Thymus (tissue), 14 donors: Measurements from ENCODE around the gene ALDH2. TPM values are rescaled to one million over a fixed set of nuclear protein-coding genes. Genes with fewer than 3 reads are reported as not detected.
A peak's percentile ranks its signal among the peaks of the same experiment; 100 is the strongest.
"Not testable (repeated sequence)": the region's sequence is repeated elsewhere in the genome, so short reads cannot be mapped to it uniquely, and the experiment has no call there.

ENCODE experiments used
- DNase-seq, 9 donors: peaks; one replicate each; pipeline ENCODE4 v3.0.0-alpha.2; 2013; ENCODE audit warnings: low spot score in 9 of 9, low read depth in 6 of 9, missing footprints in 1 of 9
- H3K27ac ChIP-seq, 2 donors: one replicate each; pipeline ENCODE4 v1.5.1; 2013; ENCODE audit warnings: control low read depth in 1 of 2, low read depth in 1 of 2, low read length in 1 of 2, mild to moderate bottlenecking in 1 of 2, moderate library complexity in 1 of 2
- H3K27me3 ChIP-seq, 2 donors: one replicate each; pipeline ENCODE4 v1.5.1; 2013; ENCODE audit warnings: low read length in 1 of 2; ENCODE audit not compliant: control insufficient read depth in 2 of 2, insufficient read depth in 1 of 2
- H3K36me3 ChIP-seq, 2 donors: one replicate each; pipeline ENCODE4 v1.5.1; 2013; ENCODE audit warnings: low read length in 1 of 2, mild to moderate bottlenecking in 1 of 2, moderate library complexity in 1 of 2; ENCODE audit not compliant: control insufficient read depth in 2 of 2, insufficient read depth in 2 of 2
- H3K4me1 ChIP-seq, 2 donors: one replicate each; pipeline ENCODE4 v1.5.1; 2013; ENCODE audit warnings: low read length in 2 of 2; ENCODE audit not compliant: control insufficient read depth in 2 of 2, insufficient read depth in 2 of 2
- H3K4me3 ChIP-seq, 2 donors: one replicate each; pipeline ENCODE4 v1.5.1; 2013; ENCODE audit warnings: low read length in 2 of 2, control low read depth in 1 of 2, mild to moderate bottlenecking in 1 of 2
- H3K9me3 ChIP-seq, 2 donors: one replicate each; pipeline ENCODE4 v1.5.1; 2013; ENCODE audit warnings: low read length in 1 of 2, mild to moderate bottlenecking in 1 of 2; ENCODE audit not compliant: control insufficient read depth in 2 of 2, insufficient read depth in 1 of 2
- WGBS: extraction: QIAGEN DNeasy Blood & Tissue Kit; methylation state at CpG from one replicate; pipeline ENCODE4 v1.1.7; 2013; 5-methylcytosine and 5-hydroxymethylcytosine counted together
- long read RNA-seq, 10 donors: transcript quantifications; one replicate each; lab custom pipeline, GENCODE V29; 2026
- polyA plus RNA-seq: library from polyadenylated mRNA; stranded (reverse); fragments of 200-250 nt; gene quantifications from one replicate; pipeline ENCODE4 v1.2.3, GENCODE V29; 2013
- total RNA-seq: library from RNA; stranded (reverse); fragments of 120-200 nt; gene quantifications from one replicate; pipeline ENCODE4 v1.2.4, GENCODE V29; 2013
- donor health status: healthy.

The ALDH2 gene
- 33.3 TPM for total RNA-seq
- 43.9 TPM for polyA plus RNA-seq
- long read RNA-seq, donor 1, full-length matches to known transcripts, result 2 of 2 reads
- long read RNA-seq, donor 1, partial matches to known transcripts, result 0 of 2 reads
- long read RNA-seq, donor 1, other reads (novel, unspliced or antisense), result 0 of 2 reads
- long read RNA-seq, donor 2, result 0 reads
- long read RNA-seq, donor 3, full-length matches to known transcripts, result 41 of 41 reads
- long read RNA-seq, donor 3, partial matches to known transcripts, result 0 of 41 reads
- long read RNA-seq, donor 3, other reads (novel, unspliced or antisense), result 0 of 41 reads
- long read RNA-seq, donor 4, full-length matches to known transcripts, result 24 of 29 reads
- long read RNA-seq, donor 4, partial matches to known transcripts, result 5 of 29 reads
- long read RNA-seq, donor 4, other reads (novel, unspliced or antisense), result 0 of 29 reads
- long read RNA-seq, donor 5, full-length matches to known transcripts, result 49 of 85 reads
- long read RNA-seq, donor 5, partial matches to known transcripts, result 36 of 85 reads
- long read RNA-seq, donor 5, other reads (novel, unspliced or antisense), result 0 of 85 reads
- long read RNA-seq, donor 6, full-length matches to known transcripts, result 19 of 19 reads
- long read RNA-seq, donor 6, partial matches to known transcripts, result 0 of 19 reads
- long read RNA-seq, donor 6, other reads (novel, unspliced or antisense), result 0 of 19 reads
- long read RNA-seq, donor 7, full-length matches to known transcripts, result 25 of 25 reads
- long read RNA-seq, donor 7, partial matches to known transcripts, result 0 of 25 reads
- long read RNA-seq, donor 7, other reads (novel, unspliced or antisense), result 0 of 25 reads
- long read RNA-seq, donor 8, full-length matches to known transcripts, result 9 of 9 reads
- long read RNA-seq, donor 8, partial matches to known transcripts, result 0 of 9 reads
- long read RNA-seq, donor 8, other reads (novel, unspliced or antisense), result 0 of 9 reads
- long read RNA-seq, donor 9, full-length matches to known transcripts, result 10 of 10 reads
- long read RNA-seq, donor 9, partial matches to known transcripts, result 0 of 10 reads
- long read RNA-seq, donor 9, other reads (novel, unspliced or antisense), result 0 of 10 reads
- long read RNA-seq, donor 10, full-length matches to known transcripts, result 19 of 24 reads
- long read RNA-seq, donor 10, partial matches to known transcripts, result 5 of 24 reads
- long read RNA-seq, donor 10, other reads (novel, unspliced or antisense), result 0 of 24 reads

DNA sequence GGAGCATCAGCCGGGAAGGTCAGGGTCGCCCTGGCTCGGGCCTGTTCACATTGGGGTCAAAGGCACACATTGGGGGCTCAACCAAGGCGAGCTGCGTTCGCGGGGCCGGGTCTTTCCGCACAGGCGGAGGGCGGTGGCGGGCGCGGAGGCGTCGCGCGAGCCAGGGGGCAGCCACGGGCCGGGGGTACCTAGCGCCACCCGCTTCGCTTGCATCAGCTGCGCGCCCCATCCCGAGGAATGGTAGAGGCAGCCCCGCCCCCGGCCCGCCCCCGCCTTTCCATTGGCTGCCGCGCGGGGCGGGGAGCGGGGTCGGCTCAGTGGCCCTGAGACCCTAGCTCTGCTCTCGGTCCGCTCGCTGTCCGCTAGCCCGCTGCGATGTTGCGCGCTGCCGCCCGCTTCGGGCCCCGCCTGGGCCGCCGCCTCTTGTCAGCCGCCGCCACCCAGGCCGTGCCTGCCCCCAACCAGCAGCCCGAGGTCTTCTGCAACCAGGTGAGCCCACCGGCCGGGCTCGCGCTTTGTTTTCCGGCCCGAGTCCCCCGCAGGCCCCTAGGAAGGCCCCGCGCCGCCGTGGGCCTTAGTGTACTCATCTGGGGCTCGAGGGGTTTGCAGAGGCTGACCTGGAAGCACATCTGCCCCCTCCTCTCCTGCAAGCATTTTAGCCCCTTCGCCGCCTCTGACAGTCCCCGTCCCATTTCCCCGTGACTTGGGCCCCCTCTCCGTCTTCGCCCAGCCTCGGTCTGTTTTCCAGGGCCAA lies at the start of gene ALDH2:
Gene ALDH2 (plus strand): TSS at position 326 of the 754 bp plus-strand sequence. CDS start 50 bp downstream, at position 376.
- no peaks in the 10 kb centered on the region for H3K36me3 ChIP-seq
- peak within 1 kb of the TSS; percentile 11 to 52 for H3K27ac ChIP-seq
- peak in 7 of 9 donors; percentile 32 to 72 (median 57) for DNase-seq
- no peaks in the 10 kb centered on the region for H3K9me3 ChIP-seq
- peak within 1 kb of the TSS; percentile 53 to 55 for H3K4me3 ChIP-seq
- WGBS, result 1% methylated on average over 73 of the region's 73 CpGs
- peaks cover 8 to 9% of the 10 kb centered on the region in 2 donors for H3K4me1 ChIP-seq
- peaks cover 7 to 25% of the 10 kb centered on the region in 2 donors for H3K27me3 ChIP-seq

DNA sequence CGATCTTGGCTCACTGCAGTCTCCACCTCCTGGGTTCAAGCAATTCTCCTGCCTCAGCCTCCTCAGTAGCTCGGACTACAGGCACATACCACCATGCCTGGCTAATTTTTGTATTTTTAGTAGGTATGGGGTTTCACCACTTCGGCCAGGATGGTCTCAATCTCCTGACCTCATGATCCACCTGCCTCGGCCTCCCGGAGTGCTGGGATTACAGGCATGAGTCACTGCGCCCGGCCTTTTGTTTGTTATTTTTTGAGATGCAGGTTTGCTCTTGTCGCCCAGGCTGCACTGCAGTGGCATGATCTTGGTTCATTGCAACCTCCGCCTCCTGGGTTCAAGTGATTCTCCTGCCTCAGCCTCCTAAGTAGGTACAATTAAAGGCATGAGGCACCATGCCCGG lies 47.4 kb upstream of the ALDH2 start:
- peaks cover 28 to 30% of the 10 kb centered on the region in 2 donors for H3K36me3 ChIP-seq
- H3K27ac ChIP-seq, H3K9me3 ChIP-seq, DNase-seq, H3K4me3 ChIP-seq, H3K27me3 ChIP-seq, H3K4me1 ChIP-seq: not testable (repeated sequence)
- WGBS, result 93% methylated on average over 10 of the region's 10 CpGs

DNA sequence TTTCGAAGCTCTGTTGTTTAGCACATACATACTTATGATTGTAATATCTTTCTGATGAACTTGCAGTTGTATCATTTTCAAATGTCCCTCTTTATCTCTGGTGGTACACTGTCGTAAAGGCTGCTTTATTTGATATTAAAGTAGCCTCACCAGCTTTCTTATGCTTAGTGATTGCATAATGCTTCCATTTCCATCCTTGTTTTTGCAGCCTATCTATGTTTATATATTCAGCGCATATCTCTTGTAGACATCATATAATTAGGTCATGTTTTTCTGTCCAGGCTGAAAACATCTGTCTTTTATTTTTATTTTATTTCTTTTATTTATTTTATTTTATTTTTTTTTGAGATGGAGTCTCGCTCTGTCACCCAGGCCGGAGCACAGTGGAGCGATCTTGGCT lies 46.3 kb upstream of the ALDH2 start:
- H3K27ac ChIP-seq, result no peak overlapping the region
- H3K36me3 ChIP-seq, result peaks cover 22 to 28% of the 10 kb centered on the region in 2 donors
- H3K27me3 ChIP-seq, result no peaks in the 10 kb centered on the region
- H3K4me1 ChIP-seq, result no peaks in the 10 kb centered on the region
- DNase-seq, result no peak
- WGBS, result 98% methylated on average over 6 of the region's 6 CpGs
- H3K4me3 ChIP-seq, result no peak overlapping the region
- no peaks in the 10 kb centered on the region for H3K9me3 ChIP-seq

DNA sequence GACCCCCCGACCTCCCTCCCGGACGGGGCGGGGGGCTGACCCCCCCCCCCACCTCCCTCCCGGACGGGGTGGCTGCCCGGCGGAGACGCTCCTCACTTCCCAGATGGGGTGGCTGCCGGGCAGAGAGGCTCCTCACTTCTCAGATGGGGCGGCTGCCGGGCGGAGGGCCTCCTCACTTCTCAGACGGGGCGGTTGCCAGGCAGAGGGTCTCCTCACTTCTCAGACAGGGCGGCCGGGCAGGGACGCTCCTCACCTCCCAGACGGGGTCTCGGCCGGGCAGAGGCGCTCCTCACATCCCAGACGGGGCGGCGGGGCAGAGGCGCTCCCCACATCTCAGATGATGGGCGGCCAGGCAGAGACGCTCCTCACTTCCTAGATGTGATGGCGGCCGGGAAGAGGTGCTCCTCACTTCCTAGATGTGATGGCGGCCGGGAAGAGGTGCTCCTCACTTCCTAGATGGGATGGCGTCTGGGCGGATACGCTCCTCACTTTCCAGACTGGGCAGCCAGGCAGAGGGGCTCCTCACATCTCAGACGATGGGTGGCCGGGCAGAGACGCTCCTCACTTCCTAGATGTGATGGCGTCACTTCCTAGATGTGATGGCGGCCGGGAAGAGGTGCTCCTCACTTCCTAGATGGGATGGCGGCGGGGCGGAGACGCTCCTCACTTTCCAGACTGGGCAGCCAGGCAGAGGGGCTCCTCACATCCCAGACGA lies 42.9 kb upstream of the ALDH2 start:
- not testable (repeated sequence) for H3K4me3 ChIP-seq, H3K27me3 ChIP-seq, H3K9me3 ChIP-seq, H3K4me1 ChIP-seq, H3K27ac ChIP-seq, DNase-seq
- H3K36me3 ChIP-seq, result peaks cover 11 to 14% of the 10 kb centered on the region in 2 donors
- 97% methylated on average over 46 of the region's 46 CpGs for WGBS

DNA sequence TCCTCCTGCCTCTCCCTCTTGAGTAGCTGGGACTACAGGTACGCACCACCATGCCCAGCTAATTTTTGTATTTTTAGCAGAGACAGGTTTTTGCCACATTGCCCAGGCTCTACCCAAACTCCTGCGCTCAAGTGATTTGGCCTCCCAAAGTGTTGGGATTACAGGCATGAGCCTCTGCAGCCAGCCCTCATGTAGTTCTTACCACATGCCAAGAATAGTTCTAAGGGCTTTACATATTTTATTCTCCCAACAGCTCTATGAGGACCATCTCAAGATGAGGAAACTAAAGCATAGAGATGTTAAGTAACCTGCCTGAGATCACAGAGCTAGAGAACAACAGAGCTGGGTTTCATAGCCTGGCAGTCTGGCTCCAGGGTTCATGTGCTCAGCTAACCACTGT lies 37.9 kb upstream of the ALDH2 start:
- Histone ChIP-seq H3K27ac (no peak overlapping the region), H3K9me3 (no peaks in the 10 kb centered on the region), H3K27me3 (no peaks in the 10 kb centered on the region), H3K4me3 (no peak overlapping the region), H3K4me1 (no peaks in the 10 kb centered on the region), H3K36me3 (peaks cover 17 to 27% of the 10 kb centered on the region in 2 donors)
- no peak for DNase-seq
- WGBS, result 96% methylated on average over 2 of the region's 2 CpGs

DNA sequence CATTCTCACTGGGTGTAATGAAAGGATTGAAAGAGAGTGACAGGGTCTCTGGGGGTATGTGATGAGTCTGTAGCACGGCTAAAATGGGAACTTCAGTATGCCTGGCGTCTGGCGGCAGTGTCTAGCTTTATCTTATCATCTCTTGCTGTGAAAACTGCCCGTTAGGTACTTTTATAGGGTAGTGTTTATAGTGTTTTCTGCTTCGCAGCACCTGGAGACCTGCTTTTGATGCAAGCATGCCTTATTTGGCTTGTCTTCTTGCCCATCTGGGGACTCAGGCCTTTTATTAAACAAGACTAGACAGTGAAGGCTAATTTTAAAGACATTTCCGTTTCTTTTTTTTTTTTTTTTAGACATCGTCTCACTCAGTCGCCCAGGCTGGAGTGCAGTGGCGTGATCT lies 36.3 kb upstream of the ALDH2 start:
- no peak for DNase-seq
- Histone ChIP-seq H3K27ac (no peak overlapping the region), H3K4me1 (no peaks in the 10 kb centered on the region), H3K4me3 (no peak overlapping the region), H3K27me3 (no peaks in the 10 kb centered on the region), H3K9me3 (no peaks in the 10 kb centered on the region), H3K36me3 (peaks cover 15 to 28% of the 10 kb centered on the region in 2 donors)
- WGBS, result 97% methylated on average over 9 of the region's 9 CpGs

DNA sequence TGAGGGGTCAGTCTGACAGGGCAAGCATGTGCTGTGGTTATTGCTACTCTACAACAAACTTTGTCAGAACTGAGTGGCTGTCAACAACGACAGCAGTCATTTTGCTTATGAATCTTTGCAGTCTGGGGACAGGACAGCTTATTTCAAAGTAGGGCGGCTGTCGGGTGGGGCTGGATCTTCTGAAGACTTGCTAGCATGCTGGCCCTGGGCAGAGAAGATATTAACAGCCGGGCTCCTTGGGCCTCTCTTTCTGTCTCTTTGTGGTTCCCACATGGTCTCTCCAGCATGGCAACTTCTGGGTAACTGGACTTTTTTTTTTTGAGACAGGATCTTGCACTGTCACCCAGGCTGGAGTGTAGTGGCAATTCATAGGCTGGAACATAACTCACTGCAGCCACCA lies 33.9 kb upstream of the ALDH2 start:
- Histone ChIP-seq H3K27me3 (no peaks in the 10 kb centered on the region), H3K9me3 (no peaks in the 10 kb centered on the region), H3K27ac (no peak overlapping the region), H3K4me1 (no peaks in the 10 kb centered on the region), H3K4me3 (no peak overlapping the region), H3K36me3 (peaks cover 22 to 36% of the 10 kb centered on the region in 2 donors)
- no peak for DNase-seq
- WGBS, result 98% methylated on average over 4 of the region's 4 CpGs

DNA sequence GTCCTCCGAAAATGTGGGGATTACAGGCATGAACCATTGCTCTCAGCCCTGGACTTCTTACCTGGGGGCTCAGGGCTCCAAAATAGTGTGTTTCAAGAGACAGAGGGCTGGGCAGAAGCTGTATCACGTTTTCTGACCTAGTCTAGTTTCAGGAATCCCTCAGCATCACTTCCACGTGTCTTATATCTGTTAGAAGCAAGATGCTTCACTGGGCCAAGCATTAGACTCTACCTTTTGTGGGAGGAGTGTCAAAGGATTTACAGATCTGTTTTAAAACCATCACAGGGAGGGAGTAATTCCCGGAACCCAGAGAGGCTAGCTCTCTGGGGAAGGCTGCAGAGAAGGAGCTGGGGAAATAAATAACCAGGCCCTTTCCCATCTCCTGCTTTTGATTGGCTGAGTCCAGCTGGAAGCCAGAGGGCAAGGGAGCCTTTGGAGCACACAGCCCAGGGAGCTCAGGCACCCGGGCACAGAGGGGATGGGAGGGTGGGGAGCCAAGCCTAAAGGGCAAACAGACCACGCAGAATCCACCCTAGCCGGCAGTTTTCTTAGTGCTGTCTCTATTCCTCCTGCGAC lies 33.3 kb upstream of the ALDH2 start:
- 98% methylated on average over 8 of the region's 8 CpGs for WGBS
- no peak for DNase-seq
- peaks cover 26 to 36% of the 10 kb centered on the region in 2 donors for H3K36me3 ChIP-seq

More for the DNA sequence above, 33.3 kb upstream of the ALDH2 start:
- Histone ChIP-seq H3K9me3 (no peaks in the 10 kb centered on the region), H3K27ac (no peak overlapping the region), H3K4me1 (no peaks in the 10 kb centered on the region), H3K27me3 (no peaks in the 10 kb centered on the region), H3K4me3 (no peak overlapping the region)
